Neural cell (in vitro differentiated cells): ENCODE measurements around the gene MERTK. TPM values are rescaled to one million over a fixed set of nuclear protein-coding genes. Genes with fewer than 3 reads are reported as not detected.

Experiments
- H2AFZ ChIP-seq: fragments of 200-600, 300-800 bp; sonication (generic), shearing (Covaris generic); 2 replicates; pipeline ENCODE4 v1.6.0; 2014; ENCODE audit warnings: low read depth, mild to moderate bottlenecking, antibody characterized with exemption, low read length, moderate library complexity
- H3F3A ChIP-seq: fragments of 200-600 bp; shearing (Covaris generic); 2 replicates; pipeline ENCODE4 v1.6.1; 2016; ENCODE audit warnings: mild to moderate bottlenecking, moderate library complexity, mixed read lengths, antibody characterized with exemption, low read length; ENCODE audit not compliant: insufficient read depth, poor library complexity, severe bottlenecking
- H3K27ac ChIP-seq: fragments of 200-600, 300-800 bp; sonication (generic), shearing (Covaris generic); 2 replicates; pipeline ENCODE4 v1.5.1; 2014; ENCODE audit warnings: mild to moderate bottlenecking, low read length, moderate library complexity
- H3K27me3 ChIP-seq: fragments of 300-800, 200-600 bp; sonication (generic), shearing (Covaris generic); 2 replicates; pipeline ENCODE4 v1.6.0; 2014; ENCODE audit warnings: mild to moderate bottlenecking, low read depth, low read length, moderate library complexity; ENCODE audit not compliant: insufficient read depth
- H3K36me3 ChIP-seq: fragments of 300-800, 200-600 bp; sonication (generic), shearing (Covaris generic); 2 replicates; pipeline ENCODE4 v1.5.1; 2014; ENCODE audit warnings: mild to moderate bottlenecking, antibody characterized with exemption, low read length, moderate library complexity; ENCODE audit not compliant: insufficient read depth
- H3K4me2 ChIP-seq: fragments of 300-800, 200-600 bp; sonication (generic), shearing (Covaris generic); 2 replicates; pipeline ENCODE4 v1.6.0; 2014; ENCODE audit warnings: mild to moderate bottlenecking, low read length
- H3K4me3 ChIP-seq: fragments of 300-800, 200-600 bp; sonication (generic), shearing (Covaris generic); 2 replicates; pipeline ENCODE4 v1.5.1; 2014; ENCODE audit warnings: mild to moderate bottlenecking, low read length, moderate library complexity
- H3K79me2 ChIP-seq: fragments of 200-600 bp; shearing (Covaris generic); replicated peaks from 2 replicates; pipeline ENCODE4 v1.6.0; 2014; ENCODE audit warnings: mild to moderate bottlenecking, low read length, moderate library complexity; ENCODE audit not compliant: insufficient read depth
- H3K9ac ChIP-seq: fragments of 300-800, 200-600 bp; sonication (generic), shearing (Covaris generic); 2 replicates; pipeline ENCODE4 v1.6.1; 2016; ENCODE audit warnings: mild to moderate bottlenecking, low read length, mixed read lengths
- H3K9me2 ChIP-seq: fragments of 200-600 bp; shearing (Covaris generic); 2 replicates; pipeline ENCODE4 v1.6.1; 2016; ENCODE audit warnings: mild to moderate bottlenecking, low read length, mixed read lengths; ENCODE audit not compliant: insufficient read depth
- H3K9me3 ChIP-seq: fragments of 200-600, 300-800 bp; sonication (generic), shearing (Covaris generic); 2 replicates; pipeline ENCODE4 v1.6.1; 2016; ENCODE audit warnings: mild to moderate bottlenecking, mixed run types, low read length, moderate library complexity, mixed read lengths
- H4K20me1 ChIP-seq: fragments of 200-600 bp; shearing (Covaris generic); 2 replicates; pipeline ENCODE4 v1.6.1; 2016; ENCODE audit warnings: mild to moderate bottlenecking, mixed run types; ENCODE audit not compliant: insufficient read depth
- CTCF ChIP-seq: fragments of 450-650 bp; IDR thresholded peaks from 2 replicates; pipeline ENCODE4 v1.5.1; 2014; ENCODE audit warnings: antibody characterized with exemption, mild to moderate bottlenecking, moderate library complexity; ENCODE audit not compliant: poor library complexity, severe bottlenecking
- EP300 ChIP-seq: fragments of 450-650 bp; conservative IDR thresholded peaks from 2 replicates; pipeline ENCODE4 v1.6.1; 2014; ENCODE audit warnings: antibody characterized with exemption, mild to moderate bottlenecking, moderate library complexity; ENCODE audit not compliant: poor library complexity, severe bottlenecking
- EZH2 ChIP-seq: fragments of 200-600, 300-800 bp; shearing (Covaris generic), sonication (generic); IDR thresholded peaks from 2 replicates; pipeline ENCODE4 v1.6.1; 2014; ENCODE audit warnings: antibody characterized with exemption, low read length, borderline replicate concordance, mild to moderate bottlenecking; ENCODE audit not compliant: insufficient read depth, poor library complexity, severe bottlenecking
- MXI1 ChIP-seq: fragments of 450-650 bp; conservative IDR thresholded peaks from 2 replicates; pipeline ENCODE4 v1.6.1; 2014; ENCODE audit warnings: antibody characterized with exemption, mild to moderate bottlenecking; ENCODE audit not compliant: poor library complexity, severe bottlenecking
- POLR2AphosphoS5 ChIP-seq: IDR thresholded peaks from 2 replicates; pipeline ENCODE4 v1.6.1; 2012
- RAD21 ChIP-seq: fragments of 450-650 bp; conservative IDR thresholded peaks from 2 replicates; pipeline ENCODE4 v1.6.1; 2014; ENCODE audit warnings: antibody characterized with exemption, mild to moderate bottlenecking, moderate library complexity
- REST ChIP-seq: IDR thresholded peaks from 2 replicates; pipeline ENCODE4 v1.6.1; 2012; ENCODE audit warnings: borderline replicate concordance
- SMC3 ChIP-seq: fragments of 450-650 bp; conservative IDR thresholded peaks from 2 replicates; pipeline ENCODE4 v1.6.1; 2014; ENCODE audit warnings: antibody characterized with exemption, mild to moderate bottlenecking, moderate library complexity; ENCODE audit not compliant: poor library complexity
- TAF1 ChIP-seq: IDR thresholded peaks from 2 replicates; pipeline ENCODE4 v1.6.1; 2012; ENCODE audit warnings: low read depth
- polyA plus RNA-seq: library from polyadenylated mRNA; depleted of rRNA; stranded (reverse); fragments of >200 nt; gene quantifications from 2 replicates; pipeline ENCODE4 v1.2.3, GENCODE V29; 2014

Gene MERTK
- polyA plus RNA-seq, 1 donor from 2014 or later = 0.53 TPM

GRCh38 chr2:112003576-112004252, 105.3 kb downstream of the MERTK start:
- Histone ChIP-seq H3K4me2 (no peak overlapping the region), H4K20me1 (no peaks in the 10 kb centered on the region), H2AFZ (no peak overlapping the region), H3K4me3 (no peak overlapping the region), H3F3A (no peaks in the 10 kb centered on the region), H3K9me3 (no peaks in the 10 kb centered on the region), H3K9ac (no peak overlapping the region), H3K79me2 (no peaks in the 10 kb centered on the region), H3K27me3 (no peaks in the 10 kb centered on the region), H3K36me3 (no peaks in the 10 kb centered on the region), H3K27ac (no peak overlapping the region), H3K9me2 (no peaks in the 10 kb centered on the region)
- TF ChIP-seq MXI1 (no peak), CTCF (no peak), REST (no peak), TAF1 (no peak), EP300 (no peak), RAD21 (no peak), SMC3 (no peak), EZH2 (no peak)

- Histone ChIP-seq H3K27me3 (no peaks in the 10 kb centered on the region), H3K4me3 (no peak overlapping the region), H2AFZ (no peak overlapping the region), H3K9me2 (no peaks in the 10 kb centered on the region), H3K9ac (no peak overlapping the region), H3K36me3 (no peaks in the 10 kb centered on the region), H3K79me2 (no peaks in the 10 kb centered on the region), H3K9me3 (no peaks in the 10 kb centered on the region), H3F3A (no peaks in the 10 kb centered on the region), H3K4me2 (no peak overlapping the region), H4K20me1 (no peaks in the 10 kb centered on the region), H3K27ac (no peak overlapping the region)
- TF ChIP-seq RAD21 (no peak), SMC3 (no peak), EZH2 (no peak), TAF1 (no peak), POLR2AphosphoS5 (no peak), EP300 (no peak), MXI1 (no peak), REST (no peak), CTCF (no peak)
Observed at GRCh38 chr2:112004253-112004645, 105.8 kb downstream of the MERTK start.
